Right forelimb (tissue), 1 donor: ENCODE results near the gene CPA1.

Experiments
- DNase-seq: peaks from one replicate; pipeline ENCODE4 v3.0.0-alpha.2; 2018

Gene CPA1

GRCh38 chr7:130430841-130431666 lies 50.8 kb downstream of the CPA1 start:
- peak; percentile 88 for DNase-seq

DNA sequence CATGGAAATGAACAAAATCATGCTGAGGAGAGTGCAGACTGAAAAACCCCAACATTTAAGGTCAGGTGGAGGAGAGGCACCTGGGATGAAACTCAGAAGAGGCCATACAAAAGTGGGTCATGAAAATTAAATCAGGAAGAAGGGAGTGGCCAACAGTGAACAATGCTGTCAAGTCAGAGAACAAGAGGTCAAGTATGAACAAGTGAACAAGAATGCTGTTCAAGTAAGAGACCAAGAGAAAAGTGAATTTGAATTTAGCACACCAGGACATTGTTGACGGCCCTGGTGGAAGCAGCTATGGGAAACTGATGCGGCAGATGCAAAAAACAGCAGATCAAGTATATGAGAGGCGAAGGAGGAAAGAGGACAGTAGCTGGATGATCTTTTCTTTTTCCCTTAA lies 52.6 kb downstream of the CPA1 start:
- DNase-seq = no peak

DNA sequence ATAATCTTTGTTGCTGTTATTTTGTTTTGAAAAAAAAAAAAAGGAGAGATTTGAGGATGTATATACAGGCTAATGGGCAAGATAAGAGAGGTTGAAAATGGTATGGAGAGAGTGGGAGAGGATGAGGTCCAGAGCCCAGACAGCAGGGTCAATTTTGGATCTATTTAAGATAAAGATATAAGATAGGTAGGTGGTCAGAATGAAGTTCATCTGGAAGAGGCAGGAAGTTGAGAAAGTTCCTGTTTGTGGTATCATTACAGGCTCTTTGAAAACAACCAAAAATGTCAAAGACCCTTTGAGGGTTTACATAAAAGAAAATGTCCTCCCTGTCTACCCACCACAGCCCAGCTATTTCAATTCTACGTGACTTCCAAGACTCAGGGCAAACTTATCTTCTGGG lies 53.0 kb downstream of the CPA1 start:
- no peak for DNase-seq

DNA sequence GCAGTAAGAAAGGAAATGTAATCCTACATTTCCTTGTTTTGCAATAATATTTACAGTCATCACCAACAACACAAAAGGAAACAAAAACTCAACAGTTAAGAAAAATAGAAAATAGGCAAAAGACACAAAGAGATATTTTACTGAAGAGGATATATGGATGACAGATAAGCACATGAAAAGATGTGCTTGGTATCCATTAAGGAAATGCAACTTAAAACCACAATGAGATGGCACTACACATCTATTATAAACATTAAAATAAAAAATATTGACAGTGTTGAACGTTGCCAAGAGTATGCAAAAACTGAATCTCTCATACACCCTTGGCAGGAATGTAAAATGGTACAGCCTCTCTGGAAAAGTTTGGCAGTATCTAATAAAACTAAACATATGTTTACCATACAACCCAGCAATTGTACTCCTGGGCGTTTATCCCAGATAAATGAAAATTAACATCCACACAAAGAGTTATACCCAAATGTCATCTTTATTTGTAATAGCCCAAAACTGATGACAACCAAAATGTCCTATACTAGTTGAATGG lies 55.1 kb downstream of the CPA1 start:
- no peak for DNase-seq

DNA sequence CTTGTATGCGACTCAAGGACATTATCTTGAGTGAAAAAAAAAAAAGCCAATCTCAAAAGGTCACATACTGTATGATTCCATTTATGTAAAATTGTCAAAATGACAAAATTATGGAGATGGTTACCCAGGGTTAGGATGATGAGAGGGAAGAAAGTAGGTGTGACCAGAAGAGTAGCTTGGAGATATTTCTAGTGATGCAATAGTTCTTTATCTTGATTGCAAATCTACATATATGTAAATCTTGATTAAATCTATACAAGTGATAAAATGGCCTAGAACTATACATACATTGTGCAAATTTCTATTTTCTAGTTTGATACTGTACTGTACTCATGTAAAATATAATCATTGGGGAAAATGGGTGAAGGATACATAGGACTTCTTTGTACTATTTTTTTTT lies 56.0 kb downstream of the CPA1 start:
- no peak for DNase-seq
